MM.1S (cell line): ENCODE data around the gene FHIT.

Source experiments
- DNase-seq: peaks from one replicate; pipeline ENCODE4 v3.0.0-alpha.2; 2015
- H2AFZ ChIP-seq: fragments of 300-600 bp; sonication (generic); 2 replicates; pipeline ENCODE4 v1.6.0; 2016; ENCODE audit warnings: antibody characterized with exemption, low read length
- H3F3A ChIP-seq: fragments of 300-600 bp; sonication (generic); 2 replicates; pipeline ENCODE4 v1.6.1; 2016; ENCODE audit warnings: mild to moderate bottlenecking, antibody characterized with exemption, low read length, moderate library complexity, mixed read lengths; ENCODE audit not compliant: insufficient read depth
- H3K27ac ChIP-seq: fragments of 300-600 bp; sonication (generic); 2 replicates; pipeline ENCODE4 v1.5.1; 2016; ENCODE audit warnings: mild to moderate bottlenecking, low read length
- H3K27me3 ChIP-seq: fragments of 300-600 bp; sonication (generic); replicated peaks from 2 replicates; pipeline ENCODE4 v1.6.0; 2016; ENCODE audit warnings: low read length; ENCODE audit not compliant: insufficient read depth
- H3K36me3 ChIP-seq: fragments of 300-600 bp; sonication (generic); replicated peaks from 2 replicates; pipeline ENCODE4 v1.6.1; 2016; ENCODE audit warnings: mild to moderate bottlenecking, low read length, mixed read lengths; ENCODE audit not compliant: insufficient read depth
- H3K4me1 ChIP-seq: fragments of 300-600 bp; sonication (generic); 2 replicates; pipeline ENCODE4 v1.6.1; 2016; ENCODE audit warnings: low read length, mixed read lengths
- H3K4me2 ChIP-seq: fragments of 300-600 bp; sonication (generic); 2 replicates; pipeline ENCODE4 v1.6.0; 2016; ENCODE audit warnings: low read depth, low read length
- H3K4me3 ChIP-seq: fragments of 300-600 bp; sonication (generic); 2 replicates; pipeline ENCODE4 v1.5.1; 2016; ENCODE audit warnings: low read length, mixed read lengths
- H3K79me2 ChIP-seq: fragments of 300-600 bp; sonication (generic); 2 replicates; pipeline ENCODE4 v1.6.1; 2016; ENCODE audit warnings: mixed run types, low read length, mixed read lengths
- H3K9ac ChIP-seq: fragments of 300-600 bp; sonication (generic); 2 replicates; pipeline ENCODE4 v1.6.1; 2016; ENCODE audit warnings: low read length, mixed read lengths
- H3K9me2 ChIP-seq: fragments of 300-600 bp; sonication (generic); replicated peaks from 2 replicates; pipeline ENCODE4 v1.6.1; 2016; ENCODE audit warnings: mild to moderate bottlenecking, low read length, mixed read lengths; ENCODE audit not compliant: insufficient read depth
- H3K9me3 ChIP-seq: fragments of 300-600 bp; sonication (generic); replicated peaks from 2 replicates; pipeline ENCODE4 v1.6.1; 2016; ENCODE audit warnings: mild to moderate bottlenecking, low read length, mixed read lengths; ENCODE audit not compliant: insufficient read depth
- H4K20me1 ChIP-seq: fragments of 300-600 bp; sonication (generic); 2 replicates; pipeline ENCODE4 v1.6.1; 2016; ENCODE audit warnings: mild to moderate bottlenecking, low read length, moderate library complexity, mixed read lengths; ENCODE audit not compliant: insufficient read depth
- CTCF ChIP-seq: fragments of 300-600 bp; sonication (generic); IDR thresholded peaks from 2 replicates; pipeline ENCODE4 v1.5.1; 2016; ENCODE audit warnings: antibody characterized with exemption, low read length, mixed read lengths
- EZH2 ChIP-seq: fragments of 300-600 bp; sonication (generic); optimal IDR thresholded peaks from 2 replicates; pipeline ENCODE3; 2017; ENCODE audit warnings: low read depth, mild to moderate bottlenecking, antibody characterized with exemption, low read length, mixed read lengths
- EZH2phosphoT487 ChIP-seq: fragments of 300-600 bp; sonication (generic); IDR thresholded peaks from 2 replicates; pipeline ENCODE4 v1.6.1; 2018; ENCODE audit warnings: antibody characterized with exemption, low read length

FHIT gene

GRCh38 chr3:59922192-59922591 lies 1329.1 kb downstream of the FHIT start:
- no peaks in the 10 kb centered on the region for H3K79me2 ChIP-seq
- H3K4me1 ChIP-seq: no peaks in the 10 kb centered on the region
- no peaks in the 10 kb centered on the region for H3K9me2 ChIP-seq
- H3K36me3 ChIP-seq: no peaks in the 10 kb centered on the region
- DNase-seq: no peak
- no peak for TF ChIP-seq EZH2
- no peak for TF ChIP-seq CTCF
- no peak for TF ChIP-seq EZH2phosphoT487
- no peaks in the 10 kb centered on the region for H4K20me1 ChIP-seq
- H3K27ac ChIP-seq: no peak overlapping the region
- H3K27me3 ChIP-seq: no peaks in the 10 kb centered on the region
- no peak overlapping the region for H3K4me3 ChIP-seq
- H3K4me2 ChIP-seq: no peak overlapping the region
- no peaks in the 10 kb centered on the region for H3F3A ChIP-seq
- H3K9ac ChIP-seq: no peak overlapping the region
- H3K9me3 ChIP-seq: no peaks in the 10 kb centered on the region
- no peak overlapping the region for H2AFZ ChIP-seq

GRCh38 chr3:59920822-59921221 lies 1330.4 kb downstream of the FHIT start:
- no peaks in the 10 kb centered on the region for H3F3A ChIP-seq
- no peaks in the 10 kb centered on the region for H3K79me2 ChIP-seq
- TF ChIP-seq EZH2: no peak
- no peak overlapping the region for H2AFZ ChIP-seq
- no peak overlapping the region for H3K4me2 ChIP-seq
- no peaks in the 10 kb centered on the region for H3K36me3 ChIP-seq
- no peak overlapping the region for H3K4me3 ChIP-seq
- H3K4me1 ChIP-seq: no peaks in the 10 kb centered on the region
- H3K9me3 ChIP-seq: no peaks in the 10 kb centered on the region
- no peaks in the 10 kb centered on the region for H3K27me3 ChIP-seq
- H4K20me1 ChIP-seq: no peaks in the 10 kb centered on the region
- H3K9me2 ChIP-seq: no peaks in the 10 kb centered on the region
- H3K27ac ChIP-seq: no peak overlapping the region
- H3K9ac ChIP-seq: no peak overlapping the region
- no peak for DNase-seq

- Histone ChIP-seq H3K9me3 (no peaks in the 10 kb centered on the region), H3K79me2 (no peaks in the 10 kb centered on the region), H3K9me2 (no peaks in the 10 kb centered on the region), H3K4me1 (no peaks in the 10 kb centered on the region), H3K27me3 (no peaks in the 10 kb centered on the region), H3K4me3 (no peak overlapping the region), H3K4me2 (no peak overlapping the region), H3F3A (no peaks in the 10 kb centered on the region), H3K9ac (no peak overlapping the region), H2AFZ (no peak overlapping the region), H3K36me3 (no peaks in the 10 kb centered on the region), H3K27ac (no peak overlapping the region), H4K20me1 (no peaks in the 10 kb centered on the region)
- DNase-seq: no peak
- TF ChIP-seq EZH2phosphoT487 (no peak), EZH2 (no peak), CTCF (no peak)
These were observed 1331.7 kb downstream of the FHIT start for GRCh38 chr3:59919586-59919985.

- no peak overlapping the region for H3K4me2 ChIP-seq
- no peak overlapping the region for H3K4me3 ChIP-seq
- H3K4me1 ChIP-seq: no peaks in the 10 kb centered on the region
- H3K36me3 ChIP-seq: no peaks in the 10 kb centered on the region
- no peaks in the 10 kb centered on the region for H3K9me2 ChIP-seq
- no peak overlapping the region for H2AFZ ChIP-seq
- no peaks in the 10 kb centered on the region for H4K20me1 ChIP-seq
- no peaks in the 10 kb centered on the region for H3F3A ChIP-seq
- no peak overlapping the region for H3K9ac ChIP-seq
- H3K79me2 ChIP-seq: no peaks in the 10 kb centered on the region
- H3K27me3 ChIP-seq: no peaks in the 10 kb centered on the region
- no peak for TF ChIP-seq EZH2
- no peak for TF ChIP-seq EZH2phosphoT487
- TF ChIP-seq CTCF: no peak
- H3K9me3 ChIP-seq: no peaks in the 10 kb centered on the region
- H3K27ac ChIP-seq: no peak overlapping the region
- DNase-seq: no peak
These were observed 1337.0 kb downstream of the FHIT start for GRCh38 chr3:59914251-59914650.
